ENCODE results near the gene PSKH1.
"Not testable (repeated sequence)": the region's sequence is repeated elsewhere in the genome, so short reads cannot be mapped to it uniquely, and the experiment has no call there.

PSKH1 gene

DNA sequence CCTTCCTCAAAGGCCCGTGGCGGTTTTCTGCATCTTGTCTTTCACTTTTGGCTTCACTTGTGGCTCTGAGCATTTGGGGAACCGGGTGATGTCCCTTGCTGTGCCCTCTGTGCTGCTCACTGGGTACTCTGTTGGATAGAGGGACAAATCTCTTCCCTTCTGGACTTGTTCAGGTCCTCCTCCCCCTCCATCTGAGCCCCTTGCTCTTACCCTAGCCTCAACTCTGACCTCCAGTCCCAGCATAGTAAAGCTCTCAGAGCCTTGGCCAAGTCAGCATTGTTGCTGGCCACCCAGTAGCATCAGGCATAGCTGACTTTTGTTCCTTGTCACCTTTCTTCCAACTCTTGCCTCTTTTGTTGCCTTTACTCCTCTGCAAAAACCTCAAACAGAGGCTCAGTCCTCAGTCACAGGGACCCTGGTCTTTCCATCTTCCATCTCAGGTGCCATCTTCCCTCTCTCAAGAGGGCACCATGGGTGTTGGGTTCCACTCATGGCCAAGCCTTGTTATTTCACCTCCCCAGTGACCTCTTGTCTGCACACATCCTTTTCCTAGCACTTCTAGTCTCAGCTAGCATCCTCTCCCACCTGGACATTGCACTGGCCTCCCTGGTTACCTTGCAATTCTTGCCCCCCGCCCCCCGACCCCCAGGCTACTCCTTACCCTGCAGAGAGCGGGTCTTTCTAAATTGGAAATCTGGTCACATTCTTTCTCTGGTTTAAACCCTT is 44.0 kb downstream of the PSKH1 start:
- CTCF ChIA-PET = interaction anchor here (1.0 to 7.0 kb wide), 8 partner anchors 9 to 416 kb away, joined by 3 to 38 read pairs (median 6); no protein-coding TSS in a partner anchor
- POLR2A ChIA-PET = no interaction called here
- TF ChIP-seq, protein P1, sequence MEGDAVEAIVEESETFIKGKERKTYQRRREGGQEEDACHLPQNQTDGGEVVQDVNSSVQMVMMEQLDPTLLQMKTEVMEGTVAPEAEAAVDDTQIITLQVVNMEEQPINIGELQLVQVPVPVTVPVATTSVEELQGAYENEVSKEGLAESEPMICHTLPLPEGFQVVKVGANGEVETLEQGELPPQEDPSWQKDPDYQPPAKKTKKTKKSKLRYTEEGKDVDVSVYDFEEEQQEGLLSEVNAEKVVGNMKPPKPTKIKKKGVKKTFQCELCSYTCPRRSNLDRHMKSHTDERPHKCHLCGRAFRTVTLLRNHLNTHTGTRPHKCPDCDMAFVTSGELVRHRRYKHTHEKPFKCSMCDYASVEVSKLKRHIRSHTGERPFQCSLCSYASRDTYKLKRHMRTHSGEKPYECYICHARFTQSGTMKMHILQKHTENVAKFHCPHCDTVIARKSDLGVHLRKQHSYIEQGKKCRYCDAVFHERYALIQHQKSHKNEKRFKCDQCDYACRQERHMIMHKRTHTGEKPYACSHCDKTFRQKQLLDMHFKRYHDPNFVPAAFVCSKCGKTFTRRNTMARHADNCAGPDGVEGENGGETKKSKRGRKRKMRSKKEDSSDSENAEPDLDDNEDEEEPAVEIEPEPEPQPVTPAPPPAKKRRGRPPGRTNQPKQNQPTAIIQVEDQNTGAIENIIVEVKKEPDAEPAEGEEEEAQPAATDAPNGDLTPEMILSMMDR (IDR thresholded peaks at IDR 0.05; ENCODE audit: control extremely low read depth, extremely low read depth, low read depth, missing control alignments) = no peak
- peak; percentile 91 for DNase-seq (ENCODE audit: extremely low spot score)

DNA sequence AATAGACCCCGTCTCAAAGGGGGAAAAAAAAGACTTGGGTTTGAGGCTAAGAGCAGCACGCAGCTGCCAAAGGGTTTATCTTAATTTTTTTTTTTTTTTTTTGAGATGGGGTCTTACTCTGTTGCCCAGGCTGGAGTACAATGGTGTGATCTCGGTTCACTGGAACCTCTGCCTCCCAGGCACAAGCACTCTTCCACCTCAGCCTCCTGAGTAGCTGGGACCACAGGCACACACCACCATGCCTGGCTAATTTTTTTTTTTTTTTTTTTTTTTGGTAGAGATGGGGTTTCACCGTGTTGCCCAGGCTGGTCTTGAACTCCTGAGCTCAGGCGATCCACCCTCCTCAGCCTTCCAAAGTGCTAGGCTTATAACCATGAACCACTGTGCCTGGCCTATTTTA is 44.7 kb downstream of the PSKH1 start:
- DNase-seq (ENCODE audit: extremely low spot score); CTCF ChIA-PET: not testable (repeated sequence)
- POLR2A ChIA-PET = interaction anchor here (0.6 to 0.7 kb wide), 3 partner anchors 32 to 418 kb away, joined by 4 to 6 read pairs (median 4); no protein-coding TSS in a partner anchor

- POLR2A ChIA-PET = no interaction called here
- CTCF ChIA-PET = interaction anchor here (0.9 to 4.4 kb wide), 8 partner anchors 11 to 392 kb away, joined by 3 to 18 read pairs (median 4); no protein-coding TSS in a partner anchor
- no peak for DNase-seq (ENCODE audit: extremely low spot score)
- TF ChIP-seq, protein P1 (IDR thresholded peaks at IDR 0.05; ENCODE audit: control extremely low read depth, extremely low read depth, low read depth, missing control alignments) = no peak
These were observed 46.7 kb downstream of the PSKH1 start for GRCh38 chr16:67939507-67940445.

GRCh38 chr16:67940446-67941089 is 47.5 kb downstream of the PSKH1 start:
- ChIA-PET POLR2A (interaction anchor here (0.6 kb wide), 1 partner anchor 748 kb away, joined by 4 read pairs; no protein-coding TSS in a partner anchor), CTCF (interaction anchor here (1.1 to 4.4 kb wide), 14 partner anchors 11 to 419 kb away, joined by 3 to 18 read pairs (median 5); no protein-coding TSS in a partner anchor)
- no peak for DNase-seq (ENCODE audit: extremely low spot score)
- TF ChIP-seq, protein P1 (IDR thresholded peaks at IDR 0.05; ENCODE audit: control extremely low read depth, extremely low read depth, low read depth, missing control alignments) = no peak

- TF ChIP-seq, protein P1 (IDR thresholded peaks at IDR 0.05; ENCODE audit: control extremely low read depth, extremely low read depth, low read depth, missing control alignments) = no peak
- CTCF ChIA-PET = interaction anchor here (0.8 to 4.4 kb wide), 24 partner anchors 10 to 420 kb away, joined by 3 to 18 read pairs (median 4); partner anchors contain the start of genes CTRL, DPEP3, NFATC3 and PSKH1
- POLR2A ChIA-PET = no interaction called here
- DNase-seq (ENCODE audit: extremely low spot score) = no peak
These were observed 48.6 kb downstream of the PSKH1 start for GRCh38 chr16:67941469-67942199.

DNA sequence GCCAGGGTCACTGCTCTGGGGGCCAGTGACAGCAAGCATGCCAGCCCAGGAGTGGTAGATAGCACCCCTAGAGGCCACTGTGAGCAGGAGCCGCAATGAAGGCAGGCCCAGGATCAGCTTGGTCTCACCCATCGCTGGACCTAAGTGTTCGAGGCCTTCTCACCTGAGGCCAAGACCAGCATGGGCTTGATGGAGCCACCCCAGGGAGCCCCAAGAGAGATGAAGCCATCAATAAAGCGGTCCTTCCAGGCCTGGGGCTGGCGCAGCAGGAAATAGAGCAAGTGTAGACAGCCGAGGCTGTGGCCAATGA is 49.1 kb downstream of the PSKH1 start:
- TF ChIP-seq, protein P1 (IDR thresholded peaks at IDR 0.05; ENCODE audit: control extremely low read depth, extremely low read depth, low read depth, missing control alignments) = peak; percentile 68
- peak; percentile 75 for DNase-seq (ENCODE audit: extremely low spot score)
- POLR2A ChIA-PET = no interaction called here
- CTCF ChIA-PET = interaction anchor here (0.8 to 4.4 kb wide), 23 partner anchors 10 to 421 kb away, joined by 3 to 18 read pairs (median 4); partner anchors contain the start of genes CTRL, DPEP3, NFATC3 and PSKH1

All from GM10248 (cell line).